CD4-positive, CD25-positive, alpha-beta regulatory T cell (primary cell): ENCODE results near the gene NUP214. TPM values are rescaled to one million over a fixed set of nuclear protein-coding genes. Genes with fewer than 3 reads are reported as not detected.
A peak's percentile ranks its signal among the peaks of the same experiment; 100 is the strongest.
"Not testable (repeated sequence)": the region's sequence is repeated elsewhere in the genome, so short reads cannot be mapped to it uniquely, and the experiment has no call there.

Experiments
- ATAC-seq, 2 donors: fragments of 150-1000 bp; cut with Tn5 transposase; one replicate each; pipeline ENCODE4 v1.10.0; 2021; ENCODE audit warnings: low read depth in 2 of 2, moderate number of reproducible peaks in 2 of 2, moderate library complexity in 1 of 2
- DNase-seq, 3 donors: peaks; one replicate each; pipeline versions ENCODE4 v3.0.0 to v3.0.0-alpha.2; 2012 to 2022; ENCODE audit warnings: mixed read lengths in 1 of 3
- H3K27ac ChIP-seq: one replicate; pipeline ENCODE4 v1.7.0; 2013; ENCODE audit warnings: mild to moderate bottlenecking, low read length; ENCODE audit not compliant: insufficient read depth, poor library complexity, severe bottlenecking
- H3K27me3 ChIP-seq: one replicate; pipeline ENCODE4 v1.7.0; 2013; ENCODE audit warnings: low read length; ENCODE audit not compliant: control insufficient read depth, insufficient read depth
- H3K36me3 ChIP-seq: one replicate; pipeline ENCODE4 v1.7.0; 2013; ENCODE audit warnings: mild to moderate bottlenecking, low read length, moderate library complexity; ENCODE audit not compliant: control insufficient read depth, insufficient read depth
- H3K4me1 ChIP-seq: 2 replicates; pipeline ENCODE4 v1.7.0; 2013; ENCODE audit warnings: mild to moderate bottlenecking, low read length; ENCODE audit not compliant: insufficient read depth, control insufficient read depth, poor library complexity, severe bottlenecking
- H3K4me3 ChIP-seq: one replicate; pipeline ENCODE4 v1.7.0; 2013; ENCODE audit warnings: low read depth, mild to moderate bottlenecking, low read length, moderate library complexity
- H3K9me3 ChIP-seq, 2 experiments: 1 replicate in 1 of 2; 2 replicates in 1 of 2; pipeline ENCODE4 v1.7.0; 2013; ENCODE audit warnings: low read length in 2 of 2, mild to moderate bottlenecking in 1 of 2, moderate library complexity in 1 of 2; ENCODE audit not compliant: control insufficient read depth in 2 of 2
- H3K27ac Mint-ChIP-seq, 3 donors: one replicate each; pipeline ENCODE4 v1.8.0; 2020 to 2022; ENCODE audit warnings: mild to moderate bottlenecking in 3 of 3, mixed read lengths in 3 of 3, moderate library complexity in 2 of 3
- H3K27me3 Mint-ChIP-seq: one replicate; pipeline ENCODE4 v1.8.0; 2022; ENCODE audit warnings: mild to moderate bottlenecking, mixed read lengths
- H3K36me3 Mint-ChIP-seq: one replicate; pipeline ENCODE4 v1.8.0; 2020; ENCODE audit warnings: mixed read lengths
- H3K4me1 Mint-ChIP-seq, 4 donors: one replicate each; pipeline ENCODE4 v1.8.0; 2020 to 2022; ENCODE audit warnings: mixed read lengths in 4 of 4, mild to moderate bottlenecking in 1 of 4
- H3K4me3 Mint-ChIP-seq, 4 donors: one replicate each; pipeline ENCODE4 v1.8.0; 2020 to 2022; ENCODE audit warnings: mild to moderate bottlenecking in 4 of 4, mixed read lengths in 4 of 4, moderate library complexity in 3 of 4
- H3K9me3 Mint-ChIP-seq, 7 donors: one replicate each; pipeline ENCODE4 v1.8.0; 2020 to 2022; ENCODE audit warnings: mixed read lengths in 7 of 7, mild to moderate bottlenecking in 3 of 7, moderate library complexity in 2 of 7
- polyA plus RNA-seq, 4 donors: library from polyadenylated mRNA; unstranded; fragments of 300-500 nt; fragmentation: Illumina TruSeq; gene quantifications; one replicate each; pipeline ENCODE4 v1.2.3, GENCODE V29; 2021
- total RNA-seq: library from RNA; stranded (reverse); gene quantifications from one replicate; pipeline ENCODE4 v1.2.3, GENCODE V29; 2022

Gene NUP214
- total and polyA plus RNA-seq, 5 donors from 2014 or later, result 9.8 to 124 (median 14.8) TPM

GRCh38 chr9:131237931-131238401 is 112.6 kb downstream of the NUP214 start:
- Histone ChIP-seq H3K9me3 (no peaks in the 10 kb centered on the region), H3K36me3 (no peaks in the 10 kb centered on the region), H3K4me1 (peaks cover 66% of the 10 kb centered on the region), H3K27me3 (no peaks in the 10 kb centered on the region), H3K27ac (peak overlapping the region; percentile 84), H3K4me3 (peak overlapping the region; percentile 78)
- Mint-ChIP-seq H3K4me1 (peaks cover 12 to 70% (median 47%) of the 10 kb centered on the region in 4 donors), H3K36me3 (peaks cover 3% of the 10 kb centered on the region), H3K27ac (peak overlapping the region; percentile 98 to 100 (median 98)), H3K27me3 (no peaks in the 10 kb centered on the region), H3K4me3 (peak overlapping the region; percentile 73 to 87 (median 85)), H3K9me3 (no peaks in the 10 kb centered on the region)
- peak; percentile 87 to 88 for ATAC-seq
- peak; percentile 68 to 94 (median 87) for DNase-seq

- H3K4me3 ChIP-seq, result peak overlapping the region; percentile 78
- H3K27ac Mint-ChIP-seq, result peak overlapping the region; percentile 98 to 100 (median 98)
- H3K9me3 ChIP-seq, result no peaks in the 10 kb centered on the region
- ATAC-seq (peak; percentile 7 to 19), DNase-seq (no peak)
- H3K4me3 Mint-ChIP-seq, result peak overlapping the region; percentile 73 to 87 (median 85)
- no peaks in the 10 kb centered on the region for H3K9me3 Mint-ChIP-seq
- peak overlapping the region; percentile 84 for H3K27ac ChIP-seq
- H3K27me3 Mint-ChIP-seq, result no peaks in the 10 kb centered on the region
- no peaks in the 10 kb centered on the region for H3K36me3 ChIP-seq
- H3K27me3 ChIP-seq, result no peaks in the 10 kb centered on the region
- peaks cover 61% of the 10 kb centered on the region for H3K4me1 ChIP-seq
- peaks cover 3% of the 10 kb centered on the region for H3K36me3 Mint-ChIP-seq
- peaks cover 12 to 67% (median 43%) of the 10 kb centered on the region in 4 donors for H3K4me1 Mint-ChIP-seq
Observed at GRCh38 chr9:131238402-131239021, 113.1 kb downstream of the NUP214 start.

- DNase-seq (no peak), ATAC-seq (no peak)
- Mint-ChIP-seq H3K27ac (peak overlapping the region; percentile 98 to 100 (median 98)), H3K9me3 (no peaks in the 10 kb centered on the region), H3K4me3 (peak overlapping the region in 3 of 4 donors; percentile 36 to 55 (median 51)), H3K27me3 (no peaks in the 10 kb centered on the region), H3K4me1 (peaks cover 9 to 58% (median 35%) of the 10 kb centered on the region in 4 donors), H3K36me3 (peaks cover under 1% of the 10 kb centered on the region)
- Histone ChIP-seq H3K4me1 (peaks cover 52% of the 10 kb centered on the region), H3K27ac (no peak overlapping the region), H3K36me3 (no peaks in the 10 kb centered on the region), H3K4me3 (no peak overlapping the region), H3K27me3 (no peaks in the 10 kb centered on the region), H3K9me3 (no peaks in the 10 kb centered on the region)
Observed at GRCh38 chr9:131239161-131239975, 114.0 kb downstream of the NUP214 start.

- Histone ChIP-seq H3K27ac (no peak overlapping the region), H3K9me3 (no peaks in the 10 kb centered on the region), H3K36me3 (no peaks in the 10 kb centered on the region), H3K4me1 (peaks cover 43% of the 10 kb centered on the region), H3K27me3 (no peaks in the 10 kb centered on the region), H3K4me3 (no peak overlapping the region)
- H3K27me3 Mint-ChIP-seq, result no peaks in the 10 kb centered on the region
- peak overlapping the region in 2 of 3 donors; percentile 13 to 43 for H3K27ac Mint-ChIP-seq
- no peaks in the 10 kb centered on the region for H3K9me3 Mint-ChIP-seq
- no peak for DNase-seq
- H3K36me3 Mint-ChIP-seq, result no peaks in the 10 kb centered on the region
- peaks cover 8 to 49% (median 29%) of the 10 kb centered on the region in 4 donors for H3K4me1 Mint-ChIP-seq
- H3K4me3 Mint-ChIP-seq, result peak overlapping the region in 1 of 4 donors; percentile 38
- no peak for ATAC-seq
Observed at GRCh38 chr9:131240047-131240921, 114.9 kb downstream of the NUP214 start.

GRCh38 chr9:131244331-131244730 is 118.9 kb downstream of the NUP214 start:
- not testable (repeated sequence) for H3K9me3 ChIP-seq, H3K27ac ChIP-seq, H3K4me3 Mint-ChIP-seq, H3K27me3 Mint-ChIP-seq, DNase-seq, H3K36me3 Mint-ChIP-seq, ATAC-seq, H3K36me3 ChIP-seq, H3K9me3 Mint-ChIP-seq, H3K27ac Mint-ChIP-seq, H3K27me3 ChIP-seq, H3K4me1 ChIP-seq, H3K4me3 ChIP-seq
- H3K4me1 Mint-ChIP-seq, result peaks cover 5 to 14% (median 12%) of the 10 kb centered on the region in 4 donors

- Mint-ChIP-seq H3K4me1 (peaks cover 5 to 14% (median 7%) of the 10 kb centered on the region in 4 donors), H3K36me3 (no peaks in the 10 kb centered on the region), H3K9me3 (no peaks in the 10 kb centered on the region), H3K27me3 (no peaks in the 10 kb centered on the region), H3K27ac (no peak overlapping the region), H3K4me3 (no peak overlapping the region)
- H3K4me3 ChIP-seq, result no peak overlapping the region
- no peaks in the 10 kb centered on the region for H3K9me3 ChIP-seq
- no peaks in the 10 kb centered on the region for H3K36me3 ChIP-seq
- H3K27ac ChIP-seq, result no peak overlapping the region
- ATAC-seq (no peak), DNase-seq (no peak)
- H3K27me3 ChIP-seq, result no peaks in the 10 kb centered on the region
- H3K4me1 ChIP-seq, result peaks cover 3% of the 10 kb centered on the region
Observed at GRCh38 chr9:131246618-131247017, 121.2 kb downstream of the NUP214 start.

GRCh38 chr9:131252120-131252519 is 126.7 kb downstream of the NUP214 start:
- Histone ChIP-seq H3K4me3 (peak overlapping the region; percentile 71), H3K27ac (peak overlapping the region; percentile 90), H3K36me3 (no peaks in the 10 kb centered on the region), H3K4me1 (peaks cover 57% of the 10 kb centered on the region), H3K27me3 (no peaks in the 10 kb centered on the region), H3K9me3 (no peaks in the 10 kb centered on the region)
- Mint-ChIP-seq H3K36me3 (no peaks in the 10 kb centered on the region), H3K4me3 (peak overlapping the region; percentile 84 to 100 (median 90)), H3K9me3 (peaks cover 0 to 2% (median 0%) of the 10 kb centered on the region in 7 donors), H3K27me3 (no peaks in the 10 kb centered on the region), H3K4me1 (peaks cover 11 to 64% (median 30%) of the 10 kb centered on the region in 4 donors), H3K27ac (peak overlapping the region in 2 of 3 donors; percentile 93 to 96)
- DNase-seq (no peak), ATAC-seq (no peak)
